Common myeloid progenitor, CD34-positive (primary cell): ENCODE measurements around the gene TBRG4.
"Not testable (repeated sequence)": the region's sequence is repeated elsewhere in the genome, so short reads cannot be mapped to it uniquely, and the experiment has no call there.

Source experiments
- CTCF ChIA-PET: fragments of 350-600 bp; sonication (Branson Sonifier 250); formaldehyde crosslinking; loops from one replicate; lab custom pipeline; 2021; ENCODE audit warnings: antibody characterized with exemption; lab: Charles Lee
- POLR2A ChIA-PET: fragments of 350-600 bp; sonication (Branson Sonifier 250); formaldehyde crosslinking; loops from one replicate; lab custom pipeline; 2021; ENCODE audit warnings: antibody characterized with exemption; lab: Charles Lee
- DNase-seq, 3 donors: peaks; one replicate each; pipeline versions ENCODE4 v3.0.0 to v3.0.0-alpha.2; 2013
- H3K27ac ChIP-seq, 2 experiments: 1 replicate in 1 of 2; 2 replicates in 1 of 2; pipeline ENCODE4 v1.7.0; 2013; ENCODE audit warnings: inconsistent platforms in 2 of 2, low read length in 2 of 2, mild to moderate bottlenecking in 2 of 2, low read depth in 1 of 2, moderate library complexity in 1 of 2; ENCODE audit not compliant: severe bottlenecking in 2 of 2, insufficient read depth in 1 of 2, poor library complexity in 1 of 2
- H3K27me3 ChIP-seq, 5 experiments: replicated peaks in 2 of 5; 1 replicate in 3 of 5; 2 replicates in 2 of 5; pipeline versions ENCODE4 v1.6.1 to v1.7.0; 2013; ENCODE audit warnings: low read length in 4 of 5, mild to moderate bottlenecking in 2 of 5, moderate library complexity in 2 of 5, inconsistent platforms in 1 of 5; ENCODE audit not compliant: insufficient read depth in 5 of 5, control insufficient read depth in 4 of 5
- H3K36me3 ChIP-seq, 4 experiments: 1 replicate in 2 of 4; 2 replicates in 2 of 4; pipeline versions ENCODE4 v1.6.1 to v1.7.0; 2013; ENCODE audit warnings: low read length in 3 of 4, control low read depth in 1 of 4, mild to moderate bottlenecking in 1 of 4; ENCODE audit not compliant: control insufficient read depth in 4 of 4, insufficient read depth in 4 of 4
- H3K4me1 ChIP-seq, 4 experiments: 1 replicate in 3 of 4; 2 replicates in 1 of 4; pipeline versions ENCODE4 v1.6.1 to v1.7.1; 2013; ENCODE audit warnings: low read length in 3 of 4, mild to moderate bottlenecking in 3 of 4, control low read depth in 1 of 4, inconsistent platforms in 1 of 4, moderate library complexity in 1 of 4; ENCODE audit not compliant: control insufficient read depth in 4 of 4, insufficient read depth in 4 of 4; ENCODE audit errors: control extremely low read depth in 1 of 4
- H3K4me3 ChIP-seq, 7 experiments: 1 replicate in 4 of 7; 2 replicates in 3 of 7; pipeline versions ENCODE4 v1.5.1 to v1.7.0; 2013; ENCODE audit warnings: mild to moderate bottlenecking in 7 of 7, low read length in 6 of 7, moderate library complexity in 6 of 7, inconsistent platforms in 2 of 7, low read depth in 2 of 7, control low read depth in 1 of 7; ENCODE audit not compliant: insufficient read depth in 4 of 7, control insufficient read depth in 1 of 7; ENCODE audit errors: extremely low read depth in 1 of 7
- H3K9me3 ChIP-seq, 5 experiments: 1 replicate in 4 of 5; 2 replicates in 1 of 5; pipeline versions ENCODE4 v1.6.1 to v1.7.1; 2013; ENCODE audit warnings: low read length in 4 of 5, mild to moderate bottlenecking in 2 of 5, inconsistent platforms in 1 of 5, low read depth in 1 of 5, moderate library complexity in 1 of 5; ENCODE audit not compliant: control insufficient read depth in 4 of 5, insufficient read depth in 2 of 5; ENCODE audit errors: control extremely low read depth in 1 of 5
- WGBS: methylation state at CpG from one replicate; pipeline ENCODE4 v1.1.5; 2013; ENCODE audit not compliant: insufficient coverage; 5-methylcytosine and 5-hydroxymethylcytosine counted together

TBRG4 gene

DNA sequence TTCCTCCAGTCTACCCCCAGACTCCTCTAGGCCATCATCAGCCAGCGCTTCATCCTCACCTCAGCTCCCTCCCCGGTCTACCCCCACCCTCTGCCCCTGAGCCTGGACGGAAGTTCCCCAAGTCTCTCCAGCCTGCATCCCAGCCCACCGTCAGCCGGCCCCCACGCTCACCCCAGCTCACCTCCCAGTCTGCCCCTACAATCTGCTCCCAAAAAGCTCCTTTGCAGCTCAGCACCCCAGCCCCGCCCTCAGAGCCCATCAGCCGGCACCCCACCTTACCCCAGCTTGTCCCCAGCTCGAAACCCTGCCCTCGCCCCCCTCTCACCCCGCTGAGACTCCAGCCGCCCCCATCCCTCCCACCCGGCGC lies 45.8 kb upstream of the TBRG4 start:
- Histone ChIP-seq H3K36me3 (no peaks in the 10 kb centered on the region), H3K4me1 (peaks cover 2 to 24% (median 16%) of the 10 kb centered on the region in 4 experiments), H3K9me3 (no peaks in the 10 kb centered on the region), H3K4me3 (peak overlapping the region in 1 of 7 experiments; percentile 25), H3K27me3 (peaks cover 0 to 38% (median 25%) of the 10 kb centered on the region in 5 experiments), H3K27ac (no peak overlapping the region)
- POLR2A ChIA-PET = no interaction called here
- DNase-seq = no peak
- CTCF ChIA-PET = interaction anchor here (0.9 to 6.2 kb wide), 4 partner anchors 23 to 697 kb away, joined by 3 to 57 read pairs (median 4); no protein-coding TSS in a partner anchor
- WGBS = 11% methylated on average over 8 of the region's 14 CpGs

DNA sequence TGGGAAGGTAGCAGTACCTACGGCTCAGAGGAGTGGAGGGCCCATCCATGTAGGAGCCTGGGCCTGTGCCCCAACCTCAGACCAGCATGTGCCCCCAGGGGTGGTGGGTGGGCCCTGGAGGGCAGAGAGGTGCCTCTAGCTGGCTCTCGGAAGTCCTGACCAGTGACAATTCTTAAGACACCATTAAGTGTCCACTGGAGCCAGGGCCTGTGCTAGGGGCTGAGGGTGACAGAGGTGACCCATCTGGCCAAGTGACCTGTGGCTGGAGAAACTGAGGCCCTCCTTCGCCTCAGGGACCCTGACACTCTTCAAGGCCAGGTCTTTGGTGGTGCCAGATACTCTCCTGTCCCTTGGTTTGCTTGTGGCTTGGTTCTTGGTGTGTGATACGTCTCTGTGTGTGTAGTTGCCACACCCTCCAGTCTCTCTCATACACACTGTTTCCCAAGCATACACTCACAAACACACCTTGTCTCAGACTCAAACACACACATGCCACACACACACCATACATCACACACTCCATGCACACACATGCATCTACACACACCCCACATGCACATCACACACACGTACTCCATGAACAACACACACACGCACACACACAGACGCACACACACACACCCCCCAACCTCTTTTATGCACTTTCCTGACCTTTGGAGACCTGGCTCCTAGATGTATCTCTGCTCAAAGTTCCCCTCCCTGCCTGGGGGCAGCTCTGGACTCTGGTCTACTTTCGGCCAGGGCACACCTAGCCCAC lies 45.2 kb upstream of the TBRG4 start:
- POLR2A ChIA-PET = no interaction called here
- Histone ChIP-seq H3K27ac (no peak overlapping the region), H3K36me3 (no peaks in the 10 kb centered on the region), H3K4me1 (peaks cover 2 to 24% (median 16%) of the 10 kb centered on the region in 4 experiments), H3K9me3 (no peaks in the 10 kb centered on the region), H3K4me3 (peak overlapping the region in 1 of 7 experiments; percentile 25), H3K27me3 (peaks cover 0 to 38% (median 25%) of the 10 kb centered on the region in 5 experiments)
- CTCF ChIA-PET = interaction anchor here (0.9 to 6.2 kb wide), 3 partner anchors 102 to 697 kb away, joined by 3 to 57 read pairs (median 3); no protein-coding TSS in a partner anchor
- no peak for DNase-seq
- WGBS = 89% methylated on average over 4 of the region's 8 CpGs

DNA sequence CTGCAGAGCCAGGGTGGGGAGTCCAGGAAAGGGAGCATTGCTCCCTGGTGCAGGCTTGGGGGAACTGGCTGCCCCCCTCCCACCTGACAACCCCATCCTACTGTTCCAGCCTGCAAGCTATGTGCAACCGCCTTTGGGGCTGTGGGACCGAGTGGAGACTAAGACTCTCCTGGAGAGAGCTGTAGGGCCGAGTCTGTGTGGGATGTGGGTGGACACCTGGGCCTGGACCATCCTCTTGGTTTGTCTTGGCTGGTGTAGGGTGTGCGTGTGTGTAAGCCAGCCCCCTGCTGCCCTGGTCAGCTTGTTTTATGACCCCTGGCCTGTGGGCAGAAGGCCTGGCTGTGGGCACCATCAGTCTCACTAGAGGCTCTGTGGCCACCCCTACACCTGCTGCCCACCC lies 44.4 kb upstream of the TBRG4 start:
- no peak overlapping the region for H3K4me3 ChIP-seq
- WGBS = 86% methylated on average over 1 of the region's 4 CpGs
- H3K27ac ChIP-seq = no peak overlapping the region
- POLR2A ChIA-PET = no interaction called here
- no peaks in the 10 kb centered on the region for H3K9me3 ChIP-seq
- H3K36me3 ChIP-seq = no peaks in the 10 kb centered on the region
- no peak for DNase-seq
- peaks cover 2 to 24% (median 16%) of the 10 kb centered on the region in 4 experiments for H3K4me1 ChIP-seq
- peaks cover 0 to 38% (median 25%) of the 10 kb centered on the region in 5 experiments for H3K27me3 ChIP-seq
- CTCF ChIA-PET = interaction anchor here (1.0 to 6.2 kb wide), 3 partner anchors 17 to 698 kb away, joined by 3 to 57 read pairs (median 4); no protein-coding TSS in a partner anchor

DNA sequence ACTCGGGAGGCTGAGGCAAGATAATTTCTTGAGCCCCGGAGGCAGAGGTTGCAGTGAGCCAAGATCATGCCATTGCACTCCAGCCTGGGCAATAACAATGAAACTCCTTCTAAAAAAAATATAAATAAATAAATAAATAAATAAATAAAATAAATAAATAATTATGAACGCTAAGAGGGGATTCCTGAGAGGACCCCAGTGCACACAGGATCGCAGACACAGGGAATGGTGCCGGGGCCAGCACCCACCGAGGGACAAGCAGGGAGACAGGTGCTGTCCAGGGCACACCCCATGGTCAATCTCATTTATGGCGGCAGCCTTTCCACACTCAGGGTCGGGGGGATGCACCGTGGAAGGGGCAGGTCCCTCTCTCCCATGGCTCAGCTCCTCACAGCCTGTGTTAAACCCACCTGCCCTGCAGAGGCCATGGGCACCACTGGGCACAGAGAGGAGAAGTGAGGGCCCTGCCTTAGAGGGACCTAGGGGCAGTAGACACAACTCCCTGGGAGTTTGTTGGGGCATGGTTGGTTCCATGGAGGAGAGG lies 43.9 kb upstream of the TBRG4 start:
- H3K27ac ChIP-seq = no peak overlapping the region
- ChIA-PET CTCF (interaction anchor here (1.0 to 6.2 kb wide), 3 partner anchors 18 to 699 kb away, joined by 3 to 57 read pairs (median 4); no protein-coding TSS in a partner anchor), POLR2A (no interaction called here)
- H3K36me3 ChIP-seq = no peaks in the 10 kb centered on the region
- WGBS = 97% methylated on average over 8 of the region's 9 CpGs
- H3K9me3 ChIP-seq = no peaks in the 10 kb centered on the region
- H3K4me1 ChIP-seq = peaks cover 2 to 24% (median 16%) of the 10 kb centered on the region in 4 experiments
- no peak overlapping the region for H3K4me3 ChIP-seq
- DNase-seq = no peak
- peaks cover 0 to 38% (median 25%) of the 10 kb centered on the region in 5 experiments for H3K27me3 ChIP-seq

DNA sequence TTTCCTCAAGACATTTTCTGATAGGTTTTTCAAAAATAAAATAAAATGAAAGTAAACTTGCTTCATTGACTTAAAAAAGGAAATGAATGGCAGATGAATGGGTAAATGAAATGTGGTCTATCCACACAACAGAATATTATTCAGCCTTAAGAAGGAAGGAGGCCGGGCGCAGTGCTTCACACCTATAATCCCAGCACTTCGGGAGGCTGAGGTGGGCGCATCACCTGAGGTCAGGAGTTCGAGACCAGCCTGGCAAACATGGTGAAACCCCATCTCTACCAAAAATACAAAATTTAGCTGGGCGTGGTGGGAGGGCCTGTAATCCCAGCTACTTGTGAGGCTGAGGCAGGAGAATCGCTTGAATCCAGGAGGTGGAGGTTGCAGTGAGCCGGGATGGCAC lies 42.4 kb upstream of the TBRG4 start:
- POLR2A ChIA-PET, DNase-seq, H3K4me3 ChIP-seq, H3K27ac ChIP-seq, H3K36me3 ChIP-seq, H3K9me3 ChIP-seq: not testable (repeated sequence)
- Histone ChIP-seq H3K27me3 (peaks cover 0 to 31% (median 18%) of the 10 kb centered on the region in 5 experiments), H3K4me1 (peaks cover 2 to 24% (median 16%) of the 10 kb centered on the region in 4 experiments)
- CTCF ChIA-PET = interaction anchor here (0.7 to 6.2 kb wide), 6 partner anchors 9 to 159 kb away, joined by 3 to 57 read pairs (median 3); no protein-coding TSS in a partner anchor
- WGBS = 97% methylated on average over 4 of the region's 8 CpGs

DNA sequence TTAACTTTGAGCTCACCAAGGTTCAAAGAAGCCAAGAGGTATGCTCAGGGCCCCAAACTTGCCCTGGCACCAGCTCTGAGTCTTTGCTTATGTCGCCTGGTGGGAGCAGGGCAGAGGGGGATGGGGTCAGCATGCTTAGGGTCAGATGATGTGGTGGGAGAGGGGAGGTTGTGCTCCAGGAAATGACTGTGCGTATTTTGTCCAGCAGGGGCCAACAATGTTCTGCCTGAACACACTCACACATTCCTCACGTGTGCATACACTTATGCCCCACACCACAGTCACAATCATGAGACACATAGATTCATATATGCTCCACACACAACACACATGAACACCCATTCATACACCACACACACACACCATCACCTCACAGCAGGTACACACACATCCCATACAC lies 41.7 kb upstream of the TBRG4 start:
- 39% methylated on average over 2 of the region's 3 CpGs for WGBS
- peak in 2 of 3 donors; percentile 27 to 52 for DNase-seq
- CTCF ChIA-PET = interaction anchor here (1.2 to 6.2 kb wide), 4 partner anchors 10 to 106 kb away, joined by 3 to 57 read pairs (median 4); no protein-coding TSS in a partner anchor
- H3K27me3 ChIP-seq = peaks cover 0 to 25% (median 15%) of the 10 kb centered on the region in 5 experiments
- peaks cover 2 to 24% (median 16%) of the 10 kb centered on the region in 4 experiments for H3K4me1 ChIP-seq
- no peak overlapping the region for H3K27ac ChIP-seq
- H3K36me3 ChIP-seq = no peaks in the 10 kb centered on the region
- H3K9me3 ChIP-seq = no peaks in the 10 kb centered on the region
- H3K4me3 ChIP-seq = no peak overlapping the region
- POLR2A ChIA-PET = no interaction called here
